ENCODE measurements around the gene CCDC122.
"Not testable (repeated sequence)": the region's sequence is repeated elsewhere in the genome, so short reads cannot be mapped to it uniquely, and the experiment has no call there.

Gene CCDC122

DNA sequence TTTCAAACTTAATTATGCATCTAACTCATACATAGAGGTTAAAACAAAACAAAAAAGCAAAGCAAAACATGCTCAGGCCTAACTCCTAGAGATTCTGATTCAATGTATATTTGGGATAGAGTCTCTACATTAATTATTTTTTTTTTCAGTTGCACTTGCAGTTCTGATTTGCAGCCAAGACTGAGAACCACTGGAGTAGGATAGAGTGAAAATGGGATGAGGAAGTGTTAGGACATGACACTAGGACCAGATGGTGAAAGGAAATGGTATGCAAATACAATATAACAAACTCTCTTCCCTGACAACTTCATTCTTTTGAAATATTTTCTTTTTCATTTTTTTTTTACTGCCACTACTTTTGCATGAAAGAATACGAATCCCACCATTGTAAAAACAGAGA lies 1.8 kb downstream of the CCDC122 start:
- in situ Hi-C loops (cut with HindIII; ENCODE audit: low sequenced_read_pairs): no loop called here

DNA sequence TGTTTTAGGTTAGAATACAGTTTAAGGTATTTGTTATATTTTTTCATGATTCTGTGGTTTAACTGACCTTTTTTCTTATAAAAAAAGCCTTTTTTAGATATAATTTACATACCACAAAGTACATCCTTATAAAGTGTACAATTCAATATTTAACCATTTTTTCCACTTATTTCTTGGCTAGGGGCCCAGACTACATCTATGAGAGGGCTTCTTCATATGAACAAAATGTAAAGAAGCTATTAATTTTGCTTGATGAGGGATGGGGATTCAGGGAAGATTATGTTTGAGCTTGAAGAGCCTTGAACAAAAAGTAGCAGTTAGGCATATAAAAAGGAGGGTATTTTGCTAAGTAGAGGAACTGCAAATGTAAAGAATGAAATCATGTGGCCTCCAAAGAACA lies 2.2 kb downstream of the CCDC122 start:
- in situ Hi-C loops (cut with HindIII; ENCODE audit: low sequenced_read_pairs): no loop called here

- in situ Hi-C loops (cut with HindIII; ENCODE audit: low sequenced_read_pairs): no loop called here
Measured at GRCh38 chr13:43876366-43876765, 3.2 kb downstream of the CCDC122 start.

DNA sequence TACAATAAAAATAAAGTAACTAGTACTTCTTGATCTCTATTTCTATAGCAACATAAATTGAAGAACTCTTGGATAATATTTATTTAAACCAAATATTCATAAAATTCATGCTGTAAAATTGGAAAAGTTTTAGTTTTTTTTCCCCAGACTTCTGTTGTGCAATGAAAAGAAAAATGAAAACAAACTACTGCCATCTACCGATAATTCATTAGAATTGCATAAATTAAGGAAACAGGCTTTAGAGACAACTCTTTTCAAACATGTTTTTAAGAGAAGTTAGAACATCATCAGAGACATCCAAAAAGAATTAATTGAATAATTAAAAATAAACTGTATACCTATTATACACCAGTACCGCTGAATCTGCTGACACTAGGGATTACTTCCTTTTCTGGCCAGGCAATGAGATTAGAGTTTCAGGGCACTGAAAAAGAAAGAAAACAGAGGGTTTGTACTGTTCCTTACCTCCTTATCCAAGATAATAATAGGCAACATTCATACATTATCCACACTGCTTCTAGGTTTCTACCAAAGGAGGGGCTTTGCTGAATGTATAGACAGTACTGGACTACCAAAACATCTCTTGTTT lies 4.9 kb downstream of the CCDC122 start:
- in situ Hi-C loops (cut with HindIII; ENCODE audit: low sequenced_read_pairs): no loop called here

- in situ Hi-C loops (cut with HindIII; ENCODE audit: low sequenced_read_pairs): no loop called here
Measured at GRCh38 chr13:43872181-43872580, 7.4 kb downstream of the CCDC122 start.

DNA sequence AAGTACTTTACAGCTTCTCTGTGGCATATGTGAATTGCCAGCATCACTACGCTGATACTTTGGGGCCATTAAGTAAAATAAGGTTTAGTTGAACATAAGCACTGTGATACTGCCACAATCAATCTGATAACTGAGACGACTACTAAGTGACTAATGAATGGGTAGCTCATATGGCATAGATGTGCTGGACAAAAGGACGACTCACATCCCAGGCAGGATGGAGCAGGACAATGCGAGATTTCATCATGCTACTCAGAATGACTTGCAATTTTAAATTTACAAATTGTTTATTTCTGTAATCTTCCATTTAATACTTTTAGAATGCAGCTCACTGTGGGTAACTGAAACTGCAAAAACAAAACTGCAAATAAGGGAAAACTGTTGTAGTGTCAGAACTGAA lies 13.6 kb downstream of the CCDC122 start:
- in situ Hi-C loops (cut with HindIII; ENCODE audit: low sequenced_read_pairs): no loop called here

- in situ Hi-C loops (cut with HindIII; ENCODE audit: low sequenced_read_pairs): no loop called here
Measured at GRCh38 chr13:43864921-43865320, 14.6 kb downstream of the CCDC122 start.

GRCh38 chr13:43861863-43862262 lies 17.7 kb downstream of the CCDC122 start:
- in situ Hi-C loops (cut with HindIII; ENCODE audit: low sequenced_read_pairs): no loop called here

DNA sequence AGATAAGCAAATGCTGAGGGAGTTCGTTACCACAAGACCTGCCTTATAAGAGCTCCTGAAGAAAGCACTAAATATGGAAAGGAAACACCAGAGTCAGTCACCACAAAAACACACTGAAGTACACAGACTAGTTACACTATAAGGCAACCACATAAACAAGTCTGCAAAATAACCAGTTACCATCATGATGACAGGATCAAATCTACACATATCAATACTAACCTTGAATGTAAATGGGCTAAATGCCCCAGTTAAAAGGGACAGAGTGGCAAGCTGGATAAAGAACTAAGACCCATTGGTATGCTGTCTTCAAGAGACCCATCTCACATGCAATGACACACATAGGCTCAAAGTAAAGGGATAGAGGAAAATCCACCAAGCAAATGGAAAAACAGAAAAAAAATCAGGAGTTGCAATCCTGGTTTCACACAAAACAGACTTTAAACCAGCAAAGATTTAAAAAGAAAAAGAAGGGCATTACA lies 26.6 kb downstream of the CCDC122 start:
- in situ Hi-C loops (cut with HindIII; ENCODE audit: low sequenced_read_pairs): no loop called here

- in situ Hi-C loops (cut with HindIII; ENCODE audit: low sequenced_read_pairs): no loop called here
Measured at GRCh38 chr13:43850873-43851272, 28.7 kb downstream of the CCDC122 start.

GRCh38 chr13:43848001-43848649 lies 31.4 kb downstream of the CCDC122 start:
- in situ Hi-C loops (cut with HindIII; ENCODE audit: low sequenced_read_pairs): no loop called here

DNA sequence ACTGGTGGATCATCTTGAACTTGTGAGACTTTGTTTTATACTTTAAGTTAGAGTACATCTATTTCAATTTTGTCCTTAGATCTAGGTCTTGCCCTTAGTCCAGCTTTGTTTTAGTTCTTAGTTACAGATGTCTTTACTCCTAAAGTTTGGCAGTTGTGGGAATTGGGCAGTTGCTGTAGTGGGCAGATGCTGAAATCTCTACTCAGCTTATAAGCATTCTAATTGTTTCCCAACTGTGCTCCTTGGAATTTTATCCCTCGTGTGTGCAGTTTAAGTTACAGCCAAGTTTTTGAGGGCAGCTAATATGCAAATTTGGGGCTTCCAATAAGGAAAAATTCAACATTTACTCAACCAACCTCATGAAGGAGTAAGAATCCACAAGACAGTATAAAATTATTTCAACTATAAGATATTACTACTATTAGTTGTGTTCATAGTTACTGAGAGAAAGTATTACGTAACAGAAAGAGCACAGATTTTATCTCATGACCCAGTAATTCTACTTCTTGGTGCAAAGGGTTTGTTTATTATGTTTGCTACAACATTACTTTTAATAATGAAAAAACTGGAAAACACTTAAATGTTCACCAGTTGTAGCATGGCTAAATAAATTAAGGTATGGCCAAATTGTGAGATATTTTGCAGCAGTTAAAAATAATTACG lies 32.9 kb downstream of the CCDC122 start:
- in situ Hi-C loops (cut with HindIII; ENCODE audit: low sequenced_read_pairs): no loop called here

DNA sequence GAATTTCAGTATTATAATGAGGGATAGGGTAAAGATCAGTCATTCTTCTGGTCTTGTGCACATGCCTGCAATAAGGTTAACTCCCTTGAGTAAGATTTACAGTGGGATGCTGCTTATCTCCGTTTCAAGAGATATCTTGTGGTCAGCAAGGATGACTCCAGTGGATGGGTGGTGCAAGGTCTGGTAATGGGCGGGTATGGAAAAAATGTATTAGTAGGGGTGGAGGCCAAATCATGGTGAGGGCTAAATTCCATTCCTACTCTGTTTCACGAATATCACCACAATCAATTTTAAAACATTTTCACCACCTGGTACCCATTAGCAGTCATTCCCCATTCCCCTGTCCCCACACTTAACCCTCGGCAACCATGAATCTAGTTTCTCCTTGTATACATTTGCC lies 40.6 kb downstream of the CCDC122 start:
- in situ Hi-C loops (cut with HindIII; ENCODE audit: low sequenced_read_pairs): no loop called here

DNA sequence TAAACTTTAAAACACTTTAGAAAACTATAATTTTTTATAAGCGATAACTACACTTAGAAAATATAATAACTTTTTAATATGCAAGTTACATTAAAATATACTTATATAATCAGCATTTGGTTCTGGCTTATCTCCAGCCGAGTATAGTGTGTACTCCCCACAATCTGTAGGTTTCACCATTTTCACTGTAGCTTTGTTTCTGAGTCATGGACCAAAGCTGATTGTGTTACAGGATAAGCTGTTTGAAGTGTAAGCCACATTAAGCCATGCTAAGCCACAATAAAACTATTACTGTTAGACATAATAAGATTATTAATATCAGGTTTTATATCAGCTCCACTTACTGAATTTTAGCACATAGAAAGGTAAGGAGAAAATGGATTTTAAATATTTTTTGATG lies 43.8 kb downstream of the CCDC122 start:
- in situ Hi-C loops (cut with HindIII; ENCODE audit: low sequenced_read_pairs): no loop called here

DNA sequence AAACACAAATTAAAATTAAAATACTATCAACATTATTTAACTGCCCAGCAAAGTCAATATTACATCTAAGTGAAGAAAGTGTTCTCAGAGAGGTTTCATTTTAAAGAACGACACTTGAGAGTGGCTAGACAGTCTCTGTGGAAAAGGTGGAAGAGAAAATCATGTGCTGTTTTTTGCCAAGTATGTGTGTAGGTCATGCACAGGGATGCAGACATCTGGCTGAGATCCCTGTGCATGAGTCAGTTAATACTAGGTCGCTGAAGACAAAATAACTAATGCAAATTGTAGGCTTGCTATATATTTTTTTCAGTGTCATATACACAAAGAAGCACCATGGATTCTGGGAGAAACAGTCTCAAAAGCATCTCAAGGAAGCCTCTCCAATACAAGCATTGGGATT lies 48.5 kb downstream of the CCDC122 start:
- in situ Hi-C loops (cut with HindIII; ENCODE audit: low sequenced_read_pairs): no loop called here

- in situ Hi-C loops (cut with HindIII; ENCODE audit: low sequenced_read_pairs): no loop called here
Measured at GRCh38 chr13:43830497-43830881, 49.1 kb downstream of the CCDC122 start.

DNA sequence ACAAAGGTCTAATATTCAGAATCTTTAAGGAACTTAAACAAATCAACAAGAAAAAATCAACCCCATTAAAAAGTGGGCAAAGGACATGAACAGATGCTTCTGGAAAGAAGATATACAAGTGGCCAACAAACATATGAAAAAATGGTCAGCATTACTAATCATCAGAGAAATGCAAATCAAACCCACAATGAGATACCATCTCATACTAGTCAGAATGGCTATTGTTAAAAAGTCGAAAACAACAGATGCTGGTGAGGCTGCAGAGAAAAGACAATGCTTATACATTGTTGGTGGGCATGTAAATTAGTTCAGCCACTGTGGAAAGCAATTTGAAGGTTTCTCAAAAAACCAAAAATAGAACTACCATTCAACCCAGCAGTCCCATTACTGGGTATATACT lies 54.9 kb downstream of the CCDC122 start:
- in situ Hi-C loops (cut with HindIII; ENCODE audit: low sequenced_read_pairs): not testable (repeated sequence)

GRCh38 chr13:43822969-43823368 lies 56.6 kb downstream of the CCDC122 start:
- in situ Hi-C loops (cut with HindIII; ENCODE audit: low sequenced_read_pairs): no loop called here

DNA sequence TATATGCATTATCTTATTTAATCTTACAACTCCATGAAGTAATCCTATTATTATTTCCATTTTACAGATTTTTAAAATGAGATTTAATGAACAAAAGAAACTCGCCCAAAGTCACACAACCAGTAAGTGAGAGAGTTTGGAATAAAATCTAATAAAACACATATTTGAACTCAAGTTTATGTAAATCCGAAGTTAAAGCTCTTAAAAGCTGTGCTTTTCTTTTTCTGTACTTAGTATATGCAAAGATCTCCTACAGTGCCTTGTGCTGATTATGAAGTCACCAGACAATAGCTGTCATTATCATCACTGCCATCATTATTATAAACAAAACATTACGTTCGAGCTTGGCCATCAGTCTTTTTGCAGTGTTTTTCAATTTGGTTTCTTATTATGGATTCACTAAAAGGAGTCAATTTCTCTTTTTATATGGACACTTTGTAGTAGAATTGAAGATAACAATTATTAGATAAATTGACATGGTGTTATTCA lies 63.1 kb downstream of the CCDC122 start:
- in situ Hi-C loops (cut with HindIII; ENCODE audit: low sequenced_read_pairs): no loop called here

- in situ Hi-C loops (cut with HindIII; ENCODE audit: low sequenced_read_pairs): no loop called here
Measured at GRCh38 chr13:43815204-43815603, 64.3 kb downstream of the CCDC122 start.

- in situ Hi-C loops (cut with HindIII; ENCODE audit: low sequenced_read_pairs): no loop called here
Measured at GRCh38 chr13:43808676-43809075, 70.9 kb downstream of the CCDC122 start.

GRCh38 chr13:43805681-43806128 lies 73.8 kb downstream of the CCDC122 start:
- in situ Hi-C loops (cut with HindIII; ENCODE audit: low sequenced_read_pairs): no loop called here
